Astrocyte of the cerebellum (primary cell): ENCODE data around the gene DHRS4.

Experiments used
- DNase-seq: peaks from one replicate; pipeline ENCODE4 v3.0.0-alpha.2; 2011; ENCODE audit warnings: low read depth
- H3K4me3 ChIP-seq: 2 replicates; pipeline ENCODE4 v1.5.1; 2011; ENCODE audit warnings: mild to moderate bottlenecking, low read depth, low read length, moderate library complexity
- in situ Hi-C: cut with HindIII; loops from 2 replicates; pipeline ENCODE4 v1.10.0; 2017; ENCODE audit warnings: low sequenced_read_pairs
- TF ChIP-seq, protein P1 (sequence below): IDR thresholded peaks from 2 replicates; pipeline ENCODE4 v1.5.1; 2012; ENCODE audit warnings: low read length, low read depth, moderate library complexity, mild to moderate bottlenecking; ENCODE audit errors: missing control alignments

DHRS4 gene

DNA sequence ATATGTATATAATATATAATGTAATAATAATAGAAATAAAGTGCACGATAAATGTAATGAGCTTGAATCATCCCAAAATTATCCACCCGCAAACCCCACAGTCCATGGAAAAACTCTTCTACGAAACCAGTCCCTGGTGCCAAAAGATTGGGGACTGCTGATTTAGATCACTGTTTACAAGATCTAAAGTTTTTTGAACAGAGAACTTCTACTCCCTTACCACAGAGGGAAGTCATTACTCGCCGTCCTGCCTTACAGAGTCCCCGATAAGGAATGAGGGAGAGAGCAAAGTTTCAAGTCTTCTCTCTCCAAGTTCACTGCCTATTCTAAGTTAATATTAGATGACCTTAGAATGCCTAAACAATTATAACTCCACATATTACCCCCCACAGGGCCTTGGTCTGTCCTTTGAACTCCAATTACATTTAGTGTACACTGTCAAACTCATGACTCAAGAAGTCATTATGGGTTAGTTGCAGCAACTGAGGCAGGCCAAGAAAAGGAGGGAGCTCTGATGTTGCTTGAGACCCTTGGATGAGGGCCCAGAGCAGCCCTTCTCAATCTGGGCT, 21.8 kb upstream of the DHRS4 start:
- in situ Hi-C loops: no loop called here
- no peak for DNase-seq

DNA sequence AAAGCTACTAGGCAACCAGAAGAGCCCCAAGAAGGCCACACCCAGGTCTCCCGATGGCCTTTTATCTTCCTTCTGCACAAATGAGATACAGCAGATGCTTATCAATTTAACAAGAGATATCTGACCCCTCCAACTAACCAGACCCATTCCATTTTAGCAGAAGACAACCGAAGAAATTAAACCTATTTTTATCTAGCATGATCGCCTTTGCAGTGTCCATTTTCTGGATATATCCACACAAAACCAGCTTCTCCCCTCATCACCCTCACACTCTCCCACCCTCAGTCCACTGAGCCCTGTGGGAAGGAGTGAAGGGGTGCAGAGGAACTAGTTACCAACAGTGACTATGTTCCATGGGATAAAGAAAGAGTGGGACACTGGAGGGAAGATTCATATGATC, 20.9 kb upstream of the DHRS4 start:
- no peak for DNase-seq
- in situ Hi-C loops: no loop called here
- no peak overlapping the region for H3K4me3 ChIP-seq
- TF ChIP-seq, protein P1, sequence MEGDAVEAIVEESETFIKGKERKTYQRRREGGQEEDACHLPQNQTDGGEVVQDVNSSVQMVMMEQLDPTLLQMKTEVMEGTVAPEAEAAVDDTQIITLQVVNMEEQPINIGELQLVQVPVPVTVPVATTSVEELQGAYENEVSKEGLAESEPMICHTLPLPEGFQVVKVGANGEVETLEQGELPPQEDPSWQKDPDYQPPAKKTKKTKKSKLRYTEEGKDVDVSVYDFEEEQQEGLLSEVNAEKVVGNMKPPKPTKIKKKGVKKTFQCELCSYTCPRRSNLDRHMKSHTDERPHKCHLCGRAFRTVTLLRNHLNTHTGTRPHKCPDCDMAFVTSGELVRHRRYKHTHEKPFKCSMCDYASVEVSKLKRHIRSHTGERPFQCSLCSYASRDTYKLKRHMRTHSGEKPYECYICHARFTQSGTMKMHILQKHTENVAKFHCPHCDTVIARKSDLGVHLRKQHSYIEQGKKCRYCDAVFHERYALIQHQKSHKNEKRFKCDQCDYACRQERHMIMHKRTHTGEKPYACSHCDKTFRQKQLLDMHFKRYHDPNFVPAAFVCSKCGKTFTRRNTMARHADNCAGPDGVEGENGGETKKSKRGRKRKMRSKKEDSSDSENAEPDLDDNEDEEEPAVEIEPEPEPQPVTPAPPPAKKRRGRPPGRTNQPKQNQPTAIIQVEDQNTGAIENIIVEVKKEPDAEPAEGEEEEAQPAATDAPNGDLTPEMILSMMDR: no peak

More for the DNA sequence above, 21.8 kb upstream of the DHRS4 start:
- H3K4me3 ChIP-seq: no peak overlapping the region
- TF ChIP-seq, protein P1: no peak

DNA sequence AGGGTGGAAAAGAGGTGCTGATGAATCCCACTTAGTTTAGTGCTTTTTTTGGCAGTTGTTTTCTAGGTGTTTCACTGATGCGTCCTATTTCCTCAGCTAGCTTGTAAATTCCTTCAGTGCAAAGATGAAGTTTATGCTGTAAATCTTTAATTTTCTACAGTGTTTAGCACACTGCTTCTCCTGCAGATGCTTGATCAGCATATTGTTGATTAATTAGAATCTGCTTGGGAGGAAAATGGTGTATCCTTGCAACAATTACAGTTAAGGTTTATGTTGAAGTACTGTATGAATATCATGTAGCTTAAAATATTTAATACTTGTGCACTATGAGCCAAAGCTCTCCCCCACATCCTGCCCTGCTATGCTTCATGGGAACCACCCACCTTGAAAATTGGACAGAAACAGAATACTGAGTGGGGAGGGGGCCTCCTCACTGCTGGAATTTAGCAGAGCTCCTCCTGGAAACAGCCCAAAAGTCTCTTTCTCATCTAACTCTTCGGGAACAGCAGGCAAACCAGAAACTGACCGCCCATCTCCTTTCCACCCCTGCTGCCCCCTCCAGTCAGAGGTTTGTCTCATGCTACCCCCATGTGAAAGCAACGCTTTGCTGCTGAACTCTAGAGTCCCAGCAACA, 20.3 kb upstream of the DHRS4 start:
- DNase-seq: no peak
- in situ Hi-C loops: no loop called here
- TF ChIP-seq, protein P1: no peak
- no peak overlapping the region for H3K4me3 ChIP-seq

DNA sequence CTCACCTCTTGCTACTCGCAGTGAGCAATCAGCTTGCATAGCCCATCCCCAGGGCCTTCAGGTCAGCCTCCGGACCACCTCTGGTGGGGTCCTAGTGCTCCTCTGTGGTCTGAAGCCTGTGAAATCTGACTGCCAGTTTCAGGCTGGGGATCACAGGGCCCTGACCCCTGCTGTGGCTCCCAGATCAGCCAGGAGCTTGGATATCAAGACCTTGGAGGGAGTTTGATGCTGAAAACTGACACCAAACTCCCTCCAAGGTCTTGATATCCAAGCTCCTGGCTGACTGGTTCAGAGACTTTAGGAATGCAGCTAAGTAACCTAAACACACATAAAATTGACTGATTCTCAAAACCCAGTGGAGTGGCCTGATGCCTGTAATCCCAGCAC, 19.8 kb upstream of the DHRS4 start:
- no peak for DNase-seq
- no peak overlapping the region for H3K4me3 ChIP-seq
- TF ChIP-seq, protein P1: no peak
- in situ Hi-C loops: no loop called here

DNA sequence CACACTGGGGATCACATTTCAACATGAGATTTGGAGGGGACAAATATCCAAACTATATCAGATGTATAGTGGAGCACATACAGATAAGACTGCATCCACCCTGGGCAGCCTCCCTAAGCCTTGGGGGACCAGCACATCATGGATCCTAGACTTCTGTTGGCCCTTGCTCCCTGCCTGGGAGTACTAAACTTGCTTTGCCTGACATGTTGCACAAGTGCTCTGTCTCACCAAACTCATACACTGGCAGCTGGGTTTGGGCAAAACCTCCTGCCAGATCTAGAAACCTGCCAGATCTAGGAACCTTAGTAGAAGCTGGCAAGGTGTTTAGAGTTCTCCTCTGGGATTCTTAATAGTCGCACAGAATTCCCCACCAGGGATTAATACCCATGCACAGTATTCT, 18.4 kb upstream of the DHRS4 start:
- TF ChIP-seq, protein P1: no peak
- in situ Hi-C loops: no loop called here
- no peak for DNase-seq
- H3K4me3 ChIP-seq: no peak overlapping the region

DNA sequence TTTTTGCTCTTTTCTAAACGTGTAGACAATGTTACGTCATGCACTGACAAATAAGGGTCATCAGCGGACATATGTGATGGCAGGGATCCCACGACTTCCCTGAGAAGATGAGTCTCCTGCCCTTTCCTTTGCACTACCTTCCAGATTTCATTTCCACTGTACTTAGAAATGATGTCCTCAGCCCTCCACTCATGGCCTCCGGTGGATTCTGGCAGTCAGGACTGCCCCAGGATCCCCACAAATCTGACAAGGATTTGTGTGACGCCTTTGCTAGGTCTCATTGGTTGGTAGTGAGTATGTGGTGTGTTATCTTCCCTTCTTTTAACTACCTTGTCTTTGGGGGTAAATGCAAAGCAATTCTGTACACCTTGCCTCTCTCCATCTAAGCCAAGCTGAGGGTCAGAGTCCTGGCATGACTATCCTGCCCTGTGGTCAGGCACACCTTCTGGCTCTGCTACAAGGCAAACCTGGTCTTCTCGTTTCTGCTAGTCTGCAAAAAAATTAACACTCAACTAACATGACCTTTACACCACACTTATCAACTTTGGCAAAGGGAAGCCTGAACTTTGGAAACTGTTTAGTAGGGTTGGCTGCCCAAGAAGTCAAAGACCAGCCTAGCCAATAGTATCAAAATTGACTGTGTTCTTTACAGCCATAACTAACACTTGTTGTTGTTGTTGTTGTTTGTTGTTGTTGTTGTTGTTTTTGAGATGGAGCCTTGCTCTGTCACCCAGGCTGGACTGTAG, 17.3 kb upstream of the DHRS4 start:
- H3K4me3 ChIP-seq: no peak overlapping the region
- in situ Hi-C loops: no loop called here
- TF ChIP-seq, protein P1: no peak
- no peak for DNase-seq
